Activated naive CD4-positive, alpha-beta T cell treated with anti-CD3 and anti-CD28 coated beads, Interleukin-2, amount 10 ng/mL, durations not matched to agents 7 days and 5 days (primary cell): ENCODE data around the gene PTPRF.
A peak's percentile ranks its signal among the peaks of the same experiment; 100 is the strongest.
"Not testable (repeated sequence)": the region's sequence is repeated elsewhere in the genome, so short reads cannot be mapped to it uniquely, and the experiment has no call there.

Experiments
- CTCF ChIA-PET: fragments of 350-600 bp; sonication (Branson Sonifier 250); formaldehyde crosslinking; loops from one replicate; lab custom pipeline; 2021; ENCODE audit warnings: antibody characterized with exemption; lab: Charles Lee
- DNase-seq: peaks from one replicate; pipeline ENCODE4 v3.0.0-alpha.2; 2020
- H3K27ac Mint-ChIP-seq: one replicate; pipeline ENCODE4 v1.8.0; 2021; ENCODE audit warnings: mild to moderate bottlenecking, moderate library complexity, mixed read lengths
- H3K27me3 Mint-ChIP-seq: one replicate; pipeline ENCODE4 v1.8.0; 2021; ENCODE audit warnings: mild to moderate bottlenecking, mixed read lengths
- H3K36me3 Mint-ChIP-seq: one replicate; pipeline ENCODE4 v1.8.0; 2021; ENCODE audit warnings: mixed read lengths
- H3K4me1 Mint-ChIP-seq: one replicate; pipeline ENCODE4 v1.8.0; 2021; ENCODE audit warnings: mixed read lengths
- H3K4me3 Mint-ChIP-seq: one replicate; pipeline ENCODE4 v1.8.0; 2021; ENCODE audit warnings: mild to moderate bottlenecking, moderate library complexity, mixed read lengths
- H3K9me3 Mint-ChIP-seq: one replicate; pipeline ENCODE4 v1.8.0; 2021; ENCODE audit warnings: mixed read lengths

The PTPRF gene

DNA sequence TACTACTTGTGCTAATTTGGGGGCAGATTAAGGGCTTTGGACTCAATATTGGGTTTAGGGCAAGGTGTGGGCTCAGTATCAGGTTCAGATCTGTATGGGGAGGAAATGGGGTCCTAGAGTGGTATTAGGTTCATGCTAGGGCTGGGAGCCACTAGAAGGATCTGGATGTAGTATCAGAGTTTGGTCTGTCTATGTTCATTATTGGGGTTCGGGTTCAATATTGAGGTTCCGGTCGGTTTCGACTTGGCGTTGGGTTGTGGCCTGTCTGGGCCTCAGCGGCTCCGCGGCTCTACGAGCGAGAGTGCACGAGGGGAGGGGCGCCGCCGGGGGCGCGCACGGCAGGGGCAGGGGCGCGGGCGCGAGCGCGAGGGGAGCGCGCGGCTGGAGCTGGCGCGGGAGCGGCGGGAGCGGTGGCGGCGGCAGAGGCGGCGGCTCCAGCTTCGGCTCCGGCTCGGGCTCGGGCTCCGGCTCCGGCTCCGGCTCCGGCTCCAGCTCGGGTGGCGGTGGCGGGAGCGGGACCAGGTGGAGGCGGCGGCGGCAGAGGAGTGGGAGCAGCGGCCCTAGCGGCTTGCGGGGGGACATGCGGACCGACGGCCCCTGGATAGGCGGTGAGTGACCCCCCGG, at the start of gene PTPRF:
PTPRF (plus strand) TSS at position 401 of the 624 bp plus-strand sequence. CDS start 14,193 bp downstream, outside the sequence.
- H3K9me3 Mint-ChIP-seq, result no peaks in the 10 kb centered on the region
- H3K27me3 Mint-ChIP-seq, result peaks cover 75% of the 10 kb centered on the region
- H3K4me3 Mint-ChIP-seq, result peak within 1 kb of the TSS; percentile 71
- no peak within 1 kb of the TSS for H3K27ac Mint-ChIP-seq
- CTCF ChIA-PET, result interaction anchor here (1.4 to 2.2 kb wide), 5 partner anchors 233 to 517 kb away, joined by 3 to 24 read pairs (median 9); no protein-coding TSS in a partner anchor
- peak; percentile 43 for DNase-seq
- peaks cover 4% of the 10 kb centered on the region for H3K36me3 Mint-ChIP-seq
- peaks cover 16% of the 10 kb centered on the region for H3K4me1 Mint-ChIP-seq

DNA sequence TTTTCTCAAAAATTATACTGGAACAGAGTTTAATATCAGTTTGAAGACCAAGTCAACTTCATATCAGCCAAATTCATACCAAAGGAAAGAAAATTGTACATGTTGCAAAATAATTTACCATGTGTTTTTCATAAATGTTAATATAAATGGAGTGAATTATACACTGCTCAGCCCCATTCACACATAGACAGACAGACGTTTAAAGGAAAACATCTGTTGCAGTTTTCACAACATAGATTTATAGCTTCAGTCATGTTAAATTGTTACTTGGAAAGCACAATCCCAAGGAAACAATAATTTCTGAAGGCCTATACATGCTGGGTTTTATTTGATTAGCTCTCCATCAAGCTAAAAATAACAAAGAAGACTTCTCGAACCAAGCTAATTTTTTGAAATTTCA, 49.2 kb upstream of the PTPRF start:
- Mint-ChIP-seq H3K27me3 (peaks cover 19% of the 10 kb centered on the region), H3K4me3 (no peak overlapping the region), H3K9me3 (no peaks in the 10 kb centered on the region), H3K27ac (no peak overlapping the region), H3K36me3 (no peaks in the 10 kb centered on the region), H3K4me1 (peaks cover 9% of the 10 kb centered on the region)
- CTCF ChIA-PET, result interaction anchor here (0.6 kb wide), 1 partner anchor 555 kb away, joined by 3 read pairs; no protein-coding TSS in a partner anchor
- DNase-seq, result no peak

DNA sequence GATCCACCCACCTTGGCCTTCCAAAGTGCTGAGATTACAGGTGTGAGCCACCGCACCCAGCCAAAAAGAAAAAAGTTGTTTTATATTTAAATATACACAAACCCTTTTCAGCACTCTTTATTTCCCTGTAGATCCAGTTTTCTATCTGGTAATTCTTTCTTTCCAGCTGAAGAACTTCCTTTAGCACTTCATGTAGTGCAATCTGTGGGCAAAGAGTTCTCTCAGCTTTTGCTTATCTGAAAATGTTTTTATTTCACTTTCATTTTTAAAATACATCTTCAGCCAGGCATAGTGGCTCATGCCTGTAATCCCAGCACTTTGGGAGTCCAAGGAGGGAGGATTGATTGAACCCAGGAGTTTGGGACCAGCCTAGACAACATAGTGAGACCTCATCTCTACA, 48.5 kb upstream of the PTPRF start:
- DNase-seq, result no peak
- H3K9me3 Mint-ChIP-seq, result peaks cover 2% of the 10 kb centered on the region
- H3K36me3 Mint-ChIP-seq, result no peaks in the 10 kb centered on the region
- H3K27ac Mint-ChIP-seq, result no peak overlapping the region
- peaks cover 9% of the 10 kb centered on the region for H3K4me1 Mint-ChIP-seq
- peaks cover 19% of the 10 kb centered on the region for H3K27me3 Mint-ChIP-seq
- CTCF ChIA-PET, result no interaction called here
- H3K4me3 Mint-ChIP-seq, result no peak overlapping the region

GRCh38 chr1:43484367-43484766, 46.3 kb upstream of the PTPRF start:
- no peak overlapping the region for H3K4me3 Mint-ChIP-seq
- H3K36me3 Mint-ChIP-seq, result no peaks in the 10 kb centered on the region
- DNase-seq, result no peak
- H3K9me3 Mint-ChIP-seq, result peaks cover 13% of the 10 kb centered on the region
- peaks cover 9% of the 10 kb centered on the region for H3K4me1 Mint-ChIP-seq
- H3K27ac Mint-ChIP-seq, result no peak overlapping the region
- CTCF ChIA-PET, result no interaction called here
- peaks cover 15% of the 10 kb centered on the region for H3K27me3 Mint-ChIP-seq

DNA sequence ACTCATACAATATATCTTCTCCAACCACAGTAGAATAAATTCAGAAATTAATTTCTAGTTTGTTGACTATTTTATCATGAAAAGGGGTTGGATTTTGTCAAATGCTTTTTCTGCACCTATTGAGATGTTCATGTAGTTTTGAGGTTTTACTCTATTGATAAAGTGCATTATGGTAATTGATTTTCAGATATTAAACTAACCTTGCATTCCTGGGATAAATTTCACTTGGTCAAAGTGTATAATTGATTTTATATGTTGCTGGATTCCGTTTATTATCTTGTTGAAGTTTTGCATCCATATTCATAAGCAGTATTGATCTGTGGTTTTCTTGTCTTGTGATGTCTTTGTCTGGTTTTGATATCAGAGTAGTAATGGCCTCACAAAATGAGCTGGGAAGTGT, 42.5 kb upstream of the PTPRF start:
- H3K4me3 Mint-ChIP-seq, result no peak overlapping the region
- H3K9me3 Mint-ChIP-seq, result peaks cover 21% of the 10 kb centered on the region
- no peaks in the 10 kb centered on the region for H3K4me1 Mint-ChIP-seq
- CTCF ChIA-PET, result no interaction called here
- peaks cover 1% of the 10 kb centered on the region for H3K36me3 Mint-ChIP-seq
- H3K27me3 Mint-ChIP-seq, result peaks cover 16% of the 10 kb centered on the region
- no peak for DNase-seq
- H3K27ac Mint-ChIP-seq, result no peak overlapping the region

DNA sequence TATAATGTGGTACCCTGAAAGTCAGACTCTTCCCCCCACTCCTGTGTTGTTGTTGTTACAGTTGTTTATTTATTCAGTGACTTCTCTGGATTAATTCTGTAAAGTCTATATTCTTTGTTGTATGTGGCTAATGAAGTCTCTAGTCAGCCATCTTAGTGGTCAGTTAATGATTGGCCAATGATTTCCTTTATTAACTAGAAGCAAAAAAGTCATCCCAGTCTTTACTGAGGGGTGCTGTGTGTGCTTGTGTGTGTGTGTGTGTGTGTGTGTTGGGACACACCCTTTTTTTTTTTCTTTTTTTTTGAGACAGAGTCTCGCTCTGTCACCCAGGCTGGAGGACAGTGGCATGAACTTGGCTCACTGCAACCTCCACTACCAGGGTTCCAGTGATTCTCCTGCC, 39.6 kb upstream of the PTPRF start:
- Mint-ChIP-seq H3K27ac (no peak overlapping the region), H3K4me1 (no peaks in the 10 kb centered on the region), H3K9me3 (peaks cover 21% of the 10 kb centered on the region), H3K4me3 (no peak overlapping the region), H3K27me3 (peaks cover 28% of the 10 kb centered on the region), H3K36me3 (peaks cover 1% of the 10 kb centered on the region)
- CTCF ChIA-PET, result no interaction called here
- no peak for DNase-seq

GRCh38 chr1:43492826-43493225, 37.9 kb upstream of the PTPRF start:
- peaks cover 16% of the 10 kb centered on the region for H3K9me3 Mint-ChIP-seq
- no peak overlapping the region for H3K4me3 Mint-ChIP-seq
- H3K4me1 Mint-ChIP-seq, result no peaks in the 10 kb centered on the region
- CTCF ChIA-PET, result interaction anchor here (0.6 kb wide), 1 partner anchor 73 kb away, joined by 3 read pairs; no protein-coding TSS in a partner anchor
- H3K27me3 Mint-ChIP-seq, result peaks cover 28% of the 10 kb centered on the region
- no peak for DNase-seq
- no peak overlapping the region for H3K27ac Mint-ChIP-seq
- peaks cover 1% of the 10 kb centered on the region for H3K36me3 Mint-ChIP-seq

DNA sequence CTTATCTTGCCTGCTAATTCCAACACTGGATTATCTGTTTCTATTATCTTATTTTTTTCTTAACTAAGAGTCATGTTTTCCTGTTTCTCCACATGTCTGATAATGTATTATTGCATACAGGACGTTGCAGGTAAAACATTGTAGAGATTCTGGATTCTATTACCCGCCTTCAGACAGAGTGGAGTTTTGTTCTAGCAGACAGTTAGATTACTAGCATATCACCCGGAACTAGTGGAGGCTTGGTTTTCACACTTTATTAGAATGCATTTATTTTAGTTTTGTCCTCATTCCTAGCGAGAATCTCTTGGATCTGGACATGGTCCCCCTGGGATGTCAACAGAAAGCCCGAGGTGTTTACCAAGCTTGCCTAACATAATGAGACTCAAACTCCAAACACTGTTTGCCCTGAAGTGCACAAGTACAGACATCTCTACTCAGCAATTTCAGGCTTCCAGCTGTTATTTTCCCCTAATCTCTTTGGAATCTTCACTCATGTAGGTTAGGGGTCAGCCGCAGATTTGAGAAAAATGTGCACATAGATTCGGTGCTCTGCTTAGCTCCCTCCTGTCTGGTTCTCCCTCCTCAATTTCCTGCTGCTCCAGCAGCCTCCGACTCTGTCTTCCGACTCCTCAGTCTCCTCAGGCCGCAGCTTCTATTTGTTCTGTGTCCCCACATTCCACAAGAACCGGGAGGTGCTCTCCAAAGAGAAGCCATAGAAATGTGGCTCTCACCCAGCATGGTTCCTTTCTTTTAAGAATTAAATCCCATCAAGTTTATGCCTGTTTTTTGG, 36.8 kb upstream of the PTPRF start:
- Mint-ChIP-seq H3K27me3 (peaks cover 28% of the 10 kb centered on the region), H3K4me1 (no peaks in the 10 kb centered on the region), H3K9me3 (peaks cover 11% of the 10 kb centered on the region), H3K4me3 (no peak overlapping the region), H3K36me3 (peaks cover 1% of the 10 kb centered on the region), H3K27ac (no peak overlapping the region)
- CTCF ChIA-PET, result no interaction called here
- no peak for DNase-seq

DNA sequence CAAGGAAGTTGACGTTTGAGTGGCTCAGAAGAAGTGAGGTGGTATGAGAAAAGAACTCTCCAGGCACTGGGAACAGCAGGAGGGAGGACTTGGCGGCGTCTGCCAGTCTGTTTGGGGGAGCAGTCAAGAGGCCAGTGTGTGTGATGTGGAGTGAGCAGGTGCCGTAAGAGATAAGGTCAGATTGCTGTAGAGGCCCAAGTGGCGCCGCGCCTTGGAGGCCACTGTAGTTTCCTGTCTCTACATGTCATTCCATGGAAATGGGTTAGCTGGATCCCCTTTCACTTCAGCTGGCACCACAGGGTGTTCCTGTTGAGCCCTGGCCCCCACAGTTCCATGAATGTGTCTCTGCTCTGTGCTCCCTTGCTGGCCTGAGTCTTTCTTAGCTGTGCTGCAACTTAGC, 35.5 kb upstream of the PTPRF start:
- H3K36me3 Mint-ChIP-seq, result peaks cover 1% of the 10 kb centered on the region
- CTCF ChIA-PET, result no interaction called here
- H3K4me1 Mint-ChIP-seq, result no peaks in the 10 kb centered on the region
- H3K27me3 Mint-ChIP-seq, result peaks cover 24% of the 10 kb centered on the region
- H3K9me3 Mint-ChIP-seq, result peaks cover 6% of the 10 kb centered on the region
- no peak overlapping the region for H3K4me3 Mint-ChIP-seq
- H3K27ac Mint-ChIP-seq, result no peak overlapping the region
- DNase-seq, result no peak

- Mint-ChIP-seq H3K9me3 (no peaks in the 10 kb centered on the region), H3K4me3 (no peak overlapping the region), H3K36me3 (no peaks in the 10 kb centered on the region), H3K27ac (no peak overlapping the region), H3K27me3 (peaks cover 9% of the 10 kb centered on the region), H3K4me1 (no peaks in the 10 kb centered on the region)
- DNase-seq, result no peak
- CTCF ChIA-PET, result interaction anchor here (1.0 kb wide), 1 partner anchor 273 kb away, joined by 4 read pairs; no protein-coding TSS in a partner anchor
Observed at GRCh38 chr1:43499898-43500297, 30.8 kb upstream of the PTPRF start.

GRCh38 chr1:43501806-43502205, 28.9 kb upstream of the PTPRF start:
- H3K27ac Mint-ChIP-seq, CTCF ChIA-PET, H3K9me3 Mint-ChIP-seq, H3K4me3 Mint-ChIP-seq, H3K36me3 Mint-ChIP-seq, H3K4me1 Mint-ChIP-seq, DNase-seq, H3K27me3 Mint-ChIP-seq: not testable (repeated sequence)

DNA sequence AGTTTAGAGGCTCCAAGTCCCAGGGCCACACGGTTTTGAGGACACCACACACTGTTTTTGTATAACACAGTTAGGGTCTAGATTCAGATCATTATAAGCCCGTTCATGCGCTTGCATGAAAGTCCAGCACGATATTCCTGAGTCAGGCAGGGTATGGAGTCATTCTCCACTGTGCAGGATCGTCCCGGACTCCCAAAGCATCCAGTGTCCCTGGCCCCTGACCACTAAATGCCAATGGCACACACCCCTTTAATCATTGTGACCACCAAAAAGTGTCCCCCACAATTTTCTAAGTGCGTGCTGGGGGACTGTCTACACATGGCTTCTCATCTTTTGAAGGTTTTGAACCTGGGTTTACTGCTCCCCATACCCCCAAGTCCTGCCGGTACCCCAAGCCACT, 27.1 kb upstream of the PTPRF start:
- no peak overlapping the region for H3K4me3 Mint-ChIP-seq
- H3K27ac Mint-ChIP-seq, result no peak overlapping the region
- CTCF ChIA-PET, result no interaction called here

DNA sequence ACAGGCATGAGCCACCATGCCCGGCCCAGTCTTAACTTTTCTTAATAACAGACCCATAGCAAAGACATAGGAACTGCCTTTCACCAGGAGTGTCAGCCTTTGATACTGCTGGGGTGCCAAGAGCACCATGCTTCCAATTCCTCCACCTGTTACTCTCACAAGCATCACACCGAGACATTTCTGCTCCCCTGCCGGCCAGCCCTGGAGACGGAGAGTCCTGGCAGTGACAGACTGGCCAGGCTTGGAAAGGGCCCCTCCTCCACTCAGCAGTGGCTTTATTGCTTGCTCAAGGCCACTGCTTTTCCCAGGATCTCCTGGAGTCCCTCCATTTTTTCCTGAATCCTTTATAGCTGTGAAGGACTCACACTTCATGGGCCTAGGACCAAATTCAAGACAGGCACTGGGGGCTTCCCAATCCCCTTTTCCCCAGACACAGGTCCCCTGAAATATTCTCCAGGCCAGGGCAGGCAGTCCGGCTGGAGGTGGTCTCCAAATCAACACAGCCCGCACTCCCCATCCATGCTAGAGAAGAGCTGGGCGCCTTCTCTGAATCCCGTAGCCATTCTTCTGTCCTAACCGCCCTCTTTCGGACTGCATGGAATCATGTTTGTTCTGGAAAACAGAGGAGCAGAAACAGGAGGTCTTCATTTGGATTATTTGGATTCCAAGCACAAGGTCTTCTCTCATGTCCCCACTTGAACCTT, 25.5 kb upstream of the PTPRF start:
- Mint-ChIP-seq H3K36me3 (no peaks in the 10 kb centered on the region), H3K4me1 (no peaks in the 10 kb centered on the region), H3K4me3 (no peak overlapping the region), H3K9me3 (no peaks in the 10 kb centered on the region), H3K27me3 (peaks cover 13% of the 10 kb centered on the region), H3K27ac (no peak overlapping the region)
- CTCF ChIA-PET, result no interaction called here
- DNase-seq, result no peak

More for the DNA sequence above, 27.1 kb upstream of the PTPRF start:
- no peaks in the 10 kb centered on the region for H3K4me1 Mint-ChIP-seq
- H3K27me3 Mint-ChIP-seq, result peaks cover 11% of the 10 kb centered on the region
- DNase-seq, result no peak
- H3K9me3 Mint-ChIP-seq, result no peaks in the 10 kb centered on the region
- H3K36me3 Mint-ChIP-seq, result no peaks in the 10 kb centered on the region

DNA sequence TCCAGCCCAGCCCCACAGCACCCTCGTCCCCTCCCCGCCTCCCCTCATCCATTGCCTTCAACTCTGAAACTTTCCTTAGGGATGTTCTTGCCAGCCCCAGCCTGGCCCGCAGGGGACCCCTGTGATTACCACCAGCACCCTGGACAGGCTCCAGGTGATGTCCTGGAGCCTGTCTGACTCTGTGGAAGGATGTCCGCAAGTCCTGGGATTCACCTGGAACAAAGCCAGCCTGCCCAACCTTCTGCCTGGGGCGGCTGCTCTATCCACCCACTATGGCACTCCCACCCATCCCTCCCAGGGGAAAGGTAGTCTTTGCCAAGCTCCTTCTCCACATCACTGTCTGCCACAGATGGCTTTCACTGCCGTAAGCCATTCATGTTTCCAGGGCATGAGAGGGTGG, 24.4 kb upstream of the PTPRF start:
- Mint-ChIP-seq H3K9me3 (no peaks in the 10 kb centered on the region), H3K27ac (no peak overlapping the region), H3K36me3 (no peaks in the 10 kb centered on the region), H3K27me3 (peaks cover 13% of the 10 kb centered on the region), H3K4me3 (no peak overlapping the region), H3K4me1 (no peaks in the 10 kb centered on the region)
- no peak for DNase-seq
- CTCF ChIA-PET, result interaction anchor here (0.8 kb wide), 1 partner anchor 312 kb away, joined by 3 read pairs; no protein-coding TSS in a partner anchor
